Mucosa of gallbladder (tissue), 1 donor: Measurements from ENCODE around the gene LYSMD3. TPM values are rescaled to one million over a fixed set of nuclear protein-coding genes. Genes with fewer than 3 reads are reported as not detected.

Experiments
- DNase-seq: peaks from one replicate; pipeline ENCODE4 v3.0.0-alpha.2; 2020; ENCODE audit warnings: low spot score
- total RNA-seq: library from RNA; stranded (reverse); gene quantifications from one replicate; pipeline ENCODE4 v1.2.1, GENCODE V29; 2021
- donor health status: DM: no; HTN: no; CAD: no.

Gene LYSMD3
- total RNA-seq, 1 donor from 2014 or later, result 18.7 TPM

GRCh38 chr5:90483206-90483605 is 46.2 kb downstream of the LYSMD3 start:
- no peak for DNase-seq

- no peak for DNase-seq
Measured at GRCh38 chr5:90480699-90481098, 48.7 kb downstream of the LYSMD3 start.

- DNase-seq, result no peak
Measured at GRCh38 chr5:90479611-90480385, 49.6 kb downstream of the LYSMD3 start.

- DNase-seq, result no peak
Measured at GRCh38 chr5:90477621-90478215, 51.7 kb downstream of the LYSMD3 start.

- DNase-seq, result no peak
Measured at GRCh38 chr5:90477073-90477472, 52.3 kb downstream of the LYSMD3 start.

- no peak for DNase-seq
Measured at GRCh38 chr5:90476391-90476790, 53.0 kb downstream of the LYSMD3 start.

- DNase-seq, result no peak
Measured at GRCh38 chr5:90475436-90475980, 53.9 kb downstream of the LYSMD3 start.

- peak; percentile 95 for DNase-seq
Measured at GRCh38 chr5:90474235-90475107, 54.9 kb downstream of the LYSMD3 start, which contains the start of the genes MBLAC2 and POLR3G. TSS of gene MBLAC2 (minus strand) at chr5:90474771. CDS start at chr5:90474292, 479 bp downstream. TSS of gene POLR3G (plus strand) at chr5:90474864. CDS start at chr5:90485568, 10,704 bp downstream.

GRCh38 chr5:90473396-90474234 is 55.8 kb downstream of the LYSMD3 start:
- DNase-seq, result peak; percentile 22

- no peak for DNase-seq
Measured at GRCh38 chr5:90472783-90473395, 56.5 kb downstream of the LYSMD3 start.

Other genes with a start within 250 kb of the LYSMD3 start
- 15.3 TPM for gene CETN3, start 119.8 kb downstream of the LYSMD3 start, total RNA-seq
- gene MBLAC2, start 54.8 kb downstream of the LYSMD3 start, total RNA-seq, result 5.5 TPM
- 1.2 TPM for gene POLR3G, start 54.7 kb downstream of the LYSMD3 start, total RNA-seq
- gene ADGRV1, start 29.2 kb upstream of the LYSMD3 start, total RNA-seq, result 31.9 TPM